Ascending aorta (tissue), 2 donors: Measurements from ENCODE around the gene KAT7. TPM values are rescaled to one million over a fixed set of nuclear protein-coding genes. Genes with fewer than 3 reads are reported as not detected.

Experiments used
- DNase-seq, 2 donors: peaks; one replicate each; pipeline ENCODE4 v3.0.0-alpha.2; 2019; ENCODE audit warnings: low spot score in 2 of 2
- H3K27ac ChIP-seq, 2 donors: fragments of 200-600 bp; sonication (generic); one replicate each; pipeline ENCODE4 v1.5.1; 2016 to 2017; ENCODE audit warnings: mild to moderate bottlenecking in 1 of 2
- H3K27me3 ChIP-seq: fragments of 200-600 bp; sonication (generic); one replicate; pipeline ENCODE4 v1.5.1; 2017
- H3K36me3 ChIP-seq, 2 donors: fragments of 200-600 bp; sonication (generic); one replicate each; pipeline ENCODE4 v1.5.1; 2016
- H3K4me1 ChIP-seq, 2 donors: fragments of 200-600 bp; sonication (generic); one replicate each; pipeline ENCODE4 v1.5.1; 2016 to 2017; ENCODE audit warnings: mild to moderate bottlenecking in 1 of 2
- H3K4me3 ChIP-seq, 2 donors: fragments of 200-600 bp; sonication (generic); one replicate each; pipeline ENCODE4 v1.5.1; 2016 to 2017; ENCODE audit warnings: mild to moderate bottlenecking in 1 of 2
- H3K9me3 ChIP-seq, 2 donors: fragments of 200-600 bp; sonication (generic); one replicate each; pipeline ENCODE4 v1.5.1; 2016
- CTCF ChIP-seq, 3 experiments: fragments of 200-600 bp in 2 of 3; fragments of 450-650 bp in 1 of 3; sonication (generic) in 2 of 3; IDR thresholded peaks; one replicate each; pipeline ENCODE4 v1.5.1; 2016 to 2019; ENCODE audit warnings: antibody characterized with exemption in 3 of 3, mild to moderate bottlenecking in 1 of 3, moderate library complexity in 1 of 3
- intact Hi-C: fragments of 100-400 bp; cut with DNase I; formaldehyde crosslinking; loops from one replicate; pipeline ENCODE4 v1.15.1; 2023
- total RNA-seq: library from RNA; depleted of rRNA; stranded (reverse); fragments of >200 nt; gene quantifications from one replicate; pipeline ENCODE4 v1.1.0, GENCODE V29; 2016

KAT7 gene
- total RNA-seq, 1 donor from 2014 or later, result 46.6 TPM

GRCh38 chr17:49745175-49746139, 43.0 kb upstream of the KAT7 start:
- Histone ChIP-seq H3K9me3 (no peaks in the 10 kb centered on the region), H3K4me1 (peaks cover 16 to 24% of the 10 kb centered on the region in 2 donors), H3K27ac (peak overlapping the region in 1 of 2 donors; percentile 3), H3K36me3 (no peaks in the 10 kb centered on the region), H3K4me3 (no peak overlapping the region), H3K27me3 (no peaks in the 10 kb centered on the region)
- TF ChIP-seq CTCF (IDR thresholded peaks at IDR 0.05), result no peak
- intact Hi-C loops, result no loop called here
- no peak for DNase-seq

- no peaks in the 10 kb centered on the region for H3K27me3 ChIP-seq
- no peak for DNase-seq
- peaks cover 6 to 12% of the 10 kb centered on the region in 2 donors for H3K4me1 ChIP-seq
- no peak overlapping the region for H3K4me3 ChIP-seq
- intact Hi-C loops, result no loop called here
- H3K27ac ChIP-seq, result no peak overlapping the region
- no peaks in the 10 kb centered on the region for H3K9me3 ChIP-seq
- TF ChIP-seq CTCF (IDR thresholded peaks at IDR 0.05), result no peak
- no peaks in the 10 kb centered on the region for H3K36me3 ChIP-seq
These were observed 41.5 kb upstream of the KAT7 start for GRCh38 chr17:49746791-49747490.

GRCh38 chr17:49747632-49748031, 40.8 kb upstream of the KAT7 start:
- Histone ChIP-seq H3K9me3 (no peaks in the 10 kb centered on the region), H3K4me1 (peaks cover 5% of the 10 kb centered on the region in 2 donors), H3K27ac (no peak overlapping the region), H3K4me3 (no peak overlapping the region), H3K36me3 (no peaks in the 10 kb centered on the region), H3K27me3 (no peaks in the 10 kb centered on the region)
- no peak for DNase-seq
- TF ChIP-seq CTCF (IDR thresholded peaks at IDR 0.05), result no peak
- intact Hi-C loops, result no loop called here

GRCh38 chr17:49748223-49748622, 40.3 kb upstream of the KAT7 start:
- intact Hi-C loops, result no loop called here
- no peaks in the 10 kb centered on the region for H3K4me1 ChIP-seq
- no peak for TF ChIP-seq CTCF (IDR thresholded peaks at IDR 0.05)

GRCh38 chr17:49748791-49749190, 39.7 kb upstream of the KAT7 start:
- TF ChIP-seq CTCF (IDR thresholded peaks at IDR 0.05), result no peak
- no peaks in the 10 kb centered on the region for H3K4me1 ChIP-seq
- H3K27me3 ChIP-seq, result no peaks in the 10 kb centered on the region
- no peaks in the 10 kb centered on the region for H3K36me3 ChIP-seq
- no peak overlapping the region for H3K4me3 ChIP-seq
- no peak for DNase-seq
- intact Hi-C loops, result no loop called here
- no peaks in the 10 kb centered on the region for H3K9me3 ChIP-seq
- no peak overlapping the region for H3K27ac ChIP-seq

More at GRCh38 chr17:49748223-49748622, 40.3 kb upstream of the KAT7 start:
- H3K4me3 ChIP-seq, result no peak overlapping the region
- no peak for DNase-seq
- H3K27me3 ChIP-seq, result no peaks in the 10 kb centered on the region
- H3K27ac ChIP-seq, result no peak overlapping the region
- H3K9me3 ChIP-seq, result no peaks in the 10 kb centered on the region
- H3K36me3 ChIP-seq, result no peaks in the 10 kb centered on the region
